GM19035 (cell line): Measurements from ENCODE around the gene RHOA.
"Not testable (repeated sequence)": the region's sequence is repeated elsewhere in the genome, so short reads cannot be mapped to it uniquely, and the experiment has no call there.

Experiments used
- ATAC-seq: cut with Tn5 transposase; IDR thresholded peaks from one replicate; pipeline ENCODE4 v1.9.1; 2021; ENCODE audit not compliant: unreplicated experiment

The RHOA gene

DNA sequence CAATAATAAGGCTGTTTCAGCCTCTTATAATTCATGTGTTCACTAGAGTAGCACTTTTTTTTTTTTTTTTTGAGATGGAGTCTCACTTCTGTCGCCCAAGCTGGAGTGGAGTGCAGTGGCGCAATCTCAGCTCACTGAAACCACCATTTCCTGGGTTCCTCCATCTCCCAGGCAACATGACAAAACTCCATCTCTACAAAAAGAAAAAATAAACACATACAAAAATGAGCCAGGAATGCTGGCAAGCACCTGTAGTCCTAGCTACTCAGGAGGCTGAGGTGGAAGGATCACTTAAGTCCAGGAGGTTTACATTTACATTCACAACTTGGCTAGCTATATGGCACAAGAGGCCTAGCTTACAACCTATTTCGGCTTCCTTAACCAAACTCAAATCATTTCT lies 78.7 kb downstream of the RHOA start:
- ATAC-seq = no peak

DNA sequence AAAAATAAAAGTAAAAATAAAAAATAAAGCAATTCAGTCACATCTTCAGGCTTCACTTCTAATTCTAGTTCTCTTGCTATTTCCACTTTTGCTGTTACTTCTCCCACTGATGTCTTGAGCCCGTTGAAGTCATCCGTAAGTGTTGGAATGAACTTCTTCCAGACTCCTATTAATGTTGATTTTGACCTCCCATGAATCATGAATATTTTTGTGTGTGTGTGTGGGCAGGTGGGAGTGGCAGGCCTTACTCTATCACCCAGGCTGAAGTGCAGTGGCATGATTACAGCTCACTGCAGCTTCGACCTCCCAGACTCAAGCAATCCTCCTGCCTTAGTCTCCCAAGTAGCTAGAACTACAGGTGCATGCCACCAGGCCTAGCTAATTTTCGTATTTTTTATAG lies 82.6 kb downstream of the RHOA start:
- ATAC-seq = no peak

DNA sequence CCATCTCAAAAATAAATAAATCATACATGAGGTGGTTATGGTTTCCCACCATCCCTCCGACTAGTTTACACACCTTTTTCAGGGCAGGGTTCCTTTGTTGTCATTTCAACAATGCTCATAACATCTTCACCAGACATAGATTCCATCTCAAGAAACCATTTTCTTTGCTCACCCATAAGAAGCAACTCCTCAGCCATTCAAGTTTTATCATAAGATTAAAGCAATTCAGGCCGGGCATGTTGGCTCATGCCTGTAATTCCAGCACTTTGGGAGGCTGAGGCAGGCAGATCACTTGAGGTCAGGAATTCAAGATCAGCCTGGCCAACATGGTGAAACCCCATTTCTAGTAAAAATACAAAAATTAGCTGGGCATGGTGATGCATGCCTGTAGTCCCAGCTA lies 83.4 kb downstream of the RHOA start:
- not testable (repeated sequence) for ATAC-seq

DNA sequence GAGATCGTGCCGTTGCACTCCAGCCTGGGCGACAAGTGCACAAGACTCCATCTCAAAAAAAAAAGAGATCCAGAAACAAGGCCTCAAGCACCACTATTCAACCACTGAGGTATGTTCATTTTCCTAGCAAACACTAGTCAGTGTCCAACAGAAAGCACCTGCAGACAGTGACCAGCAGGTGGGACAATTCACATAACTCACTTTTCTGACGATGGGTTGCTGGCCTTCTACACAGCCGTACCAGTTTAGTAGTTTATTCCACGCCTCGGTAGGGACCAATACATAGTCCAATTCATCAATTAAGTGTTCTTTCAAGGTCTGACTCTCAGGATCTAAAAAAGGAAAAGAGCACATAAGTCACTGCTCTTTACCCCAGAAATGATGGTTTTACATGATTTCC lies 84.3 kb downstream of the RHOA start:
- no peak for ATAC-seq

DNA sequence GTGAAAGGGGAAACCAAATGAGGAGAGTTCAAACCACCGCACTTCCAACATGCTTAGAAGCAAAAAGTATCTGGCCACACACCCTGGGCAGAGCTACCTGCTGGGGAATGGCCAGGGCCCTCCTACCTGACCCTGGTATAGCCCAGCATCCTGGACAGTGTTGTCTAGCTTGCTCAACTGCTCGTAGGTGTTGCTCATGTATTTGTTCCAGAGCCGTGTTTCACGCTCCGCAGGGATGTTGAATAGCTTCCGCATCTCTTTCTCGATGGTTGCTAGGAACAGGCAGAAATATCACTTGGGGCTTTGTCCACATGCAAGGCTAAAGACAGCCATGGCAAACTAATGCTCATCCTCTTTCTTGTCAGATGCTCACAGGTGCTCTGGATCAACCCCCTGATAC lies 87.0 kb downstream of the RHOA start:
- no peak for ATAC-seq

DNA sequence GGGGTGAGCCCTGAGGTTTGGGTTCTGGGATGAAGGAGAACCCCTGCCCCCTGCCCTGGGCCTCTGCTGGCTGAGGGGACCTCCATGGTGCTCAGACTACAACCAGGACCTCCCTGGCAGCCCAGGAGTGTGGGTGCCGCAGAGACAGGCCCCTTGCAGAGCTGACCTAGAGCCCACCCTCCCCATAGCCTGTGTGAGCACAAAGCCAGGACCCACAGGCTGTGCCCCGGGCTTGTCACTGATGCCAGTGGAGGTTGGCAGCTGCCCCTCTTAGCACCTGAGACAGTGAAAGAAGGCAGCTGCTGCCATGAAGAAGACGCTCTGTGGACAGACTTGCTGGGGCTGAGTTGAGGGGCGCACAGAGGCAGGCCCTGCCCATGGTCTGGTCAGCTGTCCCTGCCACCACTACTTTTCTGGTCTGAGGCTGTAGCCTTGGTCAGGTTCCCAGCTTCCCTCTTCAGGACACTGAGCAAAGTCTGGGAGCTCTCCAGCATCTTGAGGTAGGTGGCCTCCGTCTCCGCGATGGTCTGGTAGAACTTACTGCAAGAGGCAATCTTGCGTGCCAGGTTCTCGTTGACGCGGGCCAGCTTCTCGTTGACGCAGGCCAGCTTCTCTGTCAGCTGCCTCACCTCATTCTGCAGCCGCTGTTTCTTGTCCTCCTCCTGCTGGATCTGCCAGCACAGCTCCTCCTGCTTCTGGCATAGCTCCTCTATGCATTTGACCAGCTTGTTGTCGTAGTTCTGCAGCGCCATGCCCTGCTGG lies 94.9 kb downstream of the RHOA start:
- ATAC-seq = no peak

DNA sequence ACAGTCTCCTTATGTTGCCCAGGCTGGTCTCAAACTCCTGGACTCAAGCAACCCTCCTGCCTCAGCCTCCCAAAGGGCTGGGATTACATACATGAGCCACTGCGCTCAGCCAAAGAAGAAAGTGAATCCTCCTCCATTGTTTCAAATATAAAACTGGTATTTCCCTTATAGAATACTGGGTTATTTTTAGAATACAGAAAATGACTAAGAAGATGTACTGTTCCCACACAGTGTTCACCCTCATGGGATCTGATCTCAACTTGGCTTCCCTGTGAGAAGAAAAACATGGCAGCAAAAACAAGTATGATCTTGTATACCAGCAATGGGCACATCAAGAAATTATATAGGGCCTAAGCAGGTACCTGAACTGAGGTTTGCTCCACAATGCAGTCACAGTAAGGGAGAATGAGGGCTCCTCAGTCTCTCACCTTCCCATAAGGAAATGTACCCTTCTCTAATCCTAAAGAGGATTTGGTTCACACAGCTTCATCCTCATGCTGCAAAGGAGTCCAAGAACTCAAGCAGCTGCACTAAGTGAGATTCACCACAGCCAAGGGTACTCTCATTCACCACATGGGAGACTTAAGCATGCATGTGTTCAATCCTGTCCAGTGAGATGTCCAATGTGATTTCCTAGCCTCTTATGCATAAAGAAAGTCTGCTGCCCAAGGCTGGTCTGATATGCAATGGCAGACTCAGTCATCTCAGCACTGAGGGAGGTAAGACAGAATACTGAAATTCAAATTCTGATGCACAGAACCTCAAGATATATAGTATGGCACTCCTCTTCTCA lies 97.7 kb downstream of the RHOA start:
- ATAC-seq = no peak

DNA sequence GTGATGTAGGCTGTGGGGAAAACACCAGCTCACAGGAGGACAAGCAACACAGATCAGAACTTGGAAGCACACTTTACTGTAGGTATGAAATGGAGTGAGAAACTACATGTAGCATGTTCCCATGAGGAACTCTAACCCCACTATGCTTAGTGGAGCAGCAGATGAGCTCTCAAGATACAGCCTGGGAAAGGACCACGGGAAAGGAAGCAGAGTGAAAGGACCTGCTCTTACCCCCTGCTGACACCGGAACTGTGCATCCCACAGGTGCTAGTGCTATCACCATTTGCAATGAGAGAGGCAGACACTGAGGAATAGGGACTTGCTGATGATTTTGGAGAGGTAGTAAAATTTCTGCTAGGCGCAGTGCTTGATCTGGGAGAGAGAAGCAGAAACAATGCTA lies 100.5 kb downstream of the RHOA start:
- ATAC-seq = no peak

DNA sequence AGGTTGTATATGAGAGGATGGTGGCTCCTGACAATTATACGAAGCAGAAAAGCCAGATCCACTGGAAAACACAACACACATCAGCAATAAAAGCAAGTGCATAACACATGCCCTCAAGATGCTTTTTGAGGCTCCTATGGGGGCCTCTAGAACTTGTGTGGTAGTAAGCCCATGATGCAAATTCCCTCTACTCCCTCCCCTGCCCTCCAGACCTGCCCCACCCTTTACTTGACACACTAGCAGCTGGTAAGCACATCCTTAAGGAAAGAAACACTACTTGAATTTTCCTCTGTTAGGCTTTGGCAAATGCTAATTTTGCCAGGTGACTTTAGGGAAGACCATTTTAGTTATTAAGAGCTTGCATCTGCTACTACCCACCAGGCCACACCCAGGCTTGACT lies 101.1 kb downstream of the RHOA start:
- ATAC-seq = no peak
